Upper lobe of right lung (tissue), 1 donor: ENCODE data around the gene MRPS18A. TPM values are rescaled to one million over a fixed set of nuclear protein-coding genes. Genes with fewer than 3 reads are reported as not detected.

Experiments used
- ATAC-seq: fragments of 200-7000 bp; cut with Tn5 transposase; one replicate; pipeline ENCODE4 v1.9.1; 2020; ENCODE audit warnings: mild to moderate bottlenecking, moderate library complexity
- DNase-seq: peaks from one replicate; pipeline ENCODE4 v3.0.0-alpha.2; 2020
- H3K27ac ChIP-seq: fragments of 200-600 bp; one replicate; pipeline ENCODE4 v1.8.0; 2022
- H3K27me3 ChIP-seq: fragments of 200-600 bp; one replicate; pipeline ENCODE4 v1.8.0; 2022; ENCODE audit warnings: mild to moderate bottlenecking
- H3K36me3 ChIP-seq: fragments of 200-600 bp; one replicate; pipeline ENCODE4 v1.8.0; 2022
- H3K4me1 ChIP-seq: fragments of 200-600 bp; one replicate; pipeline ENCODE4 v1.8.0; 2022
- H3K4me3 ChIP-seq: fragments of 200-600 bp; one replicate; pipeline ENCODE4 v1.8.0; 2022; ENCODE audit warnings: mild to moderate bottlenecking
- H3K9me3 ChIP-seq: fragments of 200-600 bp; one replicate; pipeline ENCODE4 v1.8.0; 2022
- CTCF ChIP-seq: fragments of 200-600 bp; IDR thresholded peaks from one replicate; pipeline ENCODE4 v1.8.0; 2022; ENCODE audit warnings: antibody characterized with exemption
- intact Hi-C: fragments of 100-400 bp; cut with DNase I; formaldehyde crosslinking; loops from one replicate; pipeline ENCODE4 v1.11.0; 2022
- total RNA-seq: library from RNA; stranded (reverse); fragmentation: NEBNext Ultra II Directional; extraction: Animal tissue kit (Norgen Biotek cat#: 25700); gene quantifications from one replicate; pipeline ENCODE4 v1.2.1, GENCODE V29; 2021
- donor health status: DM: no; HTN: yes; CAD: no; lungs with severe emphysema.

MRPS18A gene
- total RNA-seq, 1 donor from 2014 or later: 28.1 TPM

DNA sequence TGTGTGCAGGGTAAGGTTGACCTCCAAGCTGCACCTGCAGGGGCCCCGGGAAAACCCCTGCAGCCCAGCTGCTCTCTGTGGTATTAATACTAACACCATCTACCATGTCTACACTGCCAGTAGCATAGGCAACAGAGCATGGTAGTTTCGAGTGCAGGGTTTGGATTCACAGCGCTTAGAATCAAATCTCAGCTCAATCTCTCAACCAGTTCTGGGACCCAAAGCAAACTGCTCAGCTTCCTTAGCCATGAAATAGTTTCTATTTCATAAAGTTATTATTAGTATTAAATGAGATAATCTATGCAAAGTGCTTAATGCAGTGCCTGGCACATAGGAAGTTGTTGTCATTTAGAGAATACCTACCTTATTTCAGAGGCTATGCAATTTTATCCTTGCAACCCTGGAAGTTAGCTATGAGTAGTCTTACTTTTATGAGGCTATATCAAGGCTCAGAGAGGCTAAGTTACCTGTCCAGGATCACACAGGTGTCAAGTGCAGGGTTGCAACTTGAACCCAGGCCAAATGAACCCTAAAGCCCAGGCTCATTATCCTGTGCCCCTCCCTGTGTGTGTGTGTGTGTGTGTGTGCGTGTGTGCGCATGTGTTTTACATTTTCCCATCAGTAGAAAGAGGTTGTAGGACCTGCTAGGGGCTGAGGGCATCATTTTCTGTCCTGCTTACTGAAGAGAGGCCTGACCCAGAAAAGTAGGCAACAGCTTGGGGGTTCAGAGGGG lies 27.6 kb upstream of the MRPS18A start:
- Histone ChIP-seq H3K4me3 (no peak overlapping the region), H3K27me3 (no peaks in the 10 kb centered on the region), H3K27ac (no peak overlapping the region), H3K4me1 (peaks cover 14% of the 10 kb centered on the region), H3K36me3 (no peaks in the 10 kb centered on the region), H3K9me3 (no peaks in the 10 kb centered on the region)
- no peak for ATAC-seq
- no peak for DNase-seq
- TF ChIP-seq CTCF: no peak
- intact Hi-C loops: no loop called here

DNA sequence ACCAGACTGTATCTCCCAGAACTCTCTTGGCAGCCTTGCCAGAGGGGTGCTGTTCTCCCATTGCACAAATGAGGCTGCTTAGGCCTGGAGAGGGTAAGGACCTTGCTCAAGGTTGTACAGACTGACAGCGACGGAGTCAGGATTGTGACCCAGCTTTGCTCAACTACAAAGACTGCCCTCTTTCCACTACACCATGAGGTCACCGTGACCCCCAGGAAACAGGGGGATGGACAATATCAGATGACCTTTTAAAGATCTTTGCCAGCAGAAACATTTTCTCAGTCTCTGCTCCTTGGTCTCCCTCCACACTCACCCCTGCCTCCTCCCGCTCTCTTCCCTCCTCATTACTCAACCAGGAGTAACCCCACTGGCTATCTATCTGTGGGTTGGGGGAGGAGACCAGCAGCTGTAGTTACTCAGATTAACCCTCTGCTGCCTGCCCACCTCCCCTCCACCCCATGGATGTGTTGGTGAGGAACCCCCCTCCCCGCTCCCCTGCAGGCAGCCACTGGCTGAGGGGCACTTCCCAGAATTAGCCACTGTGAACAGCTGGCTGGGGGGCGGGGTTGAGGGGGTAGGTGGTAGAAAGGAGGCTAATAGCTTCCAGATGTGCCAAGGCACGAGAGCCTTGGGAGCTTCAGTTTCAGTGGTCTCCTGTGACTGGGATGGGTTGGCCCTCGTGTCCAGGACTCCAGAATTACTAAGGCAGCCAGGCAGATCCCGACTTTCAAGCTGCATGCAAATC lies 26.9 kb upstream of the MRPS18A start:
- H3K27ac ChIP-seq: no peak overlapping the region

DNA sequence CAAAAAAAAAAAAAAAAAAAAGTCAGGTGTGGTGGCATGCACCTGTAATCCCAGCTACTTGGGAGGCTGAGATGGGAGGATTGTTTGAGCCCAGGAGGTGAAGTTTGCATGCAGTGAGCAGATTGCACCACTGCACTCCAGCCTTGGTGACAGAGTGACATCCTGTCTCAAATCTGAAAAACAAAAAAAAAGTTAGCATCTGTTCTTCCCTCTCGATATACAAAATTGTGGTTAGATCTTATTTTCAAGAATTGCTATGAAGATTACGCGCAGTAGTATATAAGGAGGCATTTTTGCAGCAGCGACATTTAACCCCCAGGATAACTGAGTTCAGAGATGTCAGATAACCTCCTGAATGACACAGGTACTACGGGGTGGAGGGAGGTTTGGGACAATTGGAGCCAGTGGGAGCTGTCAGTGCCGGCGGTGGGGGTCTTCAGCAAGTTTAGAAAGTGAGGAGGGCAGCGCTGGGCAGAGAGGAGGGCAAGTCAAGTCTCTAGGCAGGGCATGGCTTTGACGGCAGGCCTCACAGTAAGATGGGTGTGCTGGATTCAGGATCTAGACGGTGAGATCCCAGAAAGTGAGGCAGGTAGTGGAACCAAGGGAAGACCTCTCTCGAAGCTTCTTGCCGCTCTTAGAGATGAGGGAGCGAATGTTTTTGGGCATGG lies 26.2 kb upstream of the MRPS18A start:
- H3K27ac ChIP-seq: no peak overlapping the region
- no peak overlapping the region for H3K4me3 ChIP-seq
- intact Hi-C loops: no loop called here
- peaks cover 25% of the 10 kb centered on the region for H3K4me1 ChIP-seq
- no peaks in the 10 kb centered on the region for H3K9me3 ChIP-seq
- no peaks in the 10 kb centered on the region for H3K27me3 ChIP-seq
- no peaks in the 10 kb centered on the region for H3K36me3 ChIP-seq
- TF ChIP-seq CTCF: no peak
- DNase-seq: no peak
- no peak for ATAC-seq

More for the DNA sequence above, 26.9 kb upstream of the MRPS18A start:
- H3K9me3 ChIP-seq: no peaks in the 10 kb centered on the region
- no peak overlapping the region for H3K4me3 ChIP-seq
- no peak for DNase-seq
- no peak for TF ChIP-seq CTCF
- H3K36me3 ChIP-seq: no peaks in the 10 kb centered on the region
- ATAC-seq: no peak
- peaks cover 18% of the 10 kb centered on the region for H3K4me1 ChIP-seq
- H3K27me3 ChIP-seq: no peaks in the 10 kb centered on the region
- intact Hi-C loops: no loop called here

GRCh38 chr6:43712579-43712978 lies 25.0 kb upstream of the MRPS18A start:
- no peak overlapping the region for H3K4me3 ChIP-seq
- H3K27me3 ChIP-seq: no peaks in the 10 kb centered on the region
- intact Hi-C loops: no loop called here
- TF ChIP-seq CTCF: no peak
- H3K9me3 ChIP-seq: no peaks in the 10 kb centered on the region
- ATAC-seq (no peak), DNase-seq (no peak)
- no peak overlapping the region for H3K27ac ChIP-seq
- no peaks in the 10 kb centered on the region for H3K36me3 ChIP-seq
- H3K4me1 ChIP-seq: peaks cover 28% of the 10 kb centered on the region

DNA sequence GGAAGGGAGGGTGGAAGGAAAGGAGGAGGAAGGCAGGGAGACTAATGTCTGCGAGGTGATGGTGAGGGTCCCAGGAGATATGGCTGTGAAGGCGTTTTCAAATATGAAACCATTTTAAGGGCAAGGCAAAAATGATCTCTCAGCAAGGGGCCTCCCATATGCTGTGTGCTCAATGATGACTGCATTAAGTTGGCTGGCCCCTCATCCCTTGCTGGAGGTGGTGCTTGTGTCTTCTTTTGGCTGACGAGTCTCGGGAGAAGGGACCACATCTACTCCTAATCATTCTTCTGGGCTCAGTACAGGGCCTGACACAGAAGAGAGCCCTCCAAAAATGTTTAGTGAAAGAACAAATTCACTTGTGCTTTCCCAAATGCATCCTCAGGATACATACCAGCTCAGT lies 23.0 kb upstream of the MRPS18A start:
- H3K36me3 ChIP-seq: no peaks in the 10 kb centered on the region
- no peaks in the 10 kb centered on the region for H3K27me3 ChIP-seq
- H3K4me3 ChIP-seq: no peak overlapping the region
- intact Hi-C loops: no loop called here
- DNase-seq (peak; percentile 6), ATAC-seq (no peak)
- no peak overlapping the region for H3K27ac ChIP-seq
- no peak for TF ChIP-seq CTCF
- H3K4me1 ChIP-seq: peaks cover 29% of the 10 kb centered on the region
- H3K9me3 ChIP-seq: no peaks in the 10 kb centered on the region
